SH-SY5Y (cell line): Measurements from ENCODE around the gene GPRIN2.

Source experiments
- GATA2 ChIP-seq: IDR thresholded peaks from 2 replicates; pipeline ENCODE4 v1.6.1; 2011; ENCODE audit warnings: mild to moderate bottlenecking, low read depth, low read length
- GATA3 ChIP-seq: IDR thresholded peaks from 2 replicates; pipeline ENCODE4 v1.6.1; 2011; ENCODE audit warnings: low read depth, mild to moderate bottlenecking, low read length, moderate library complexity

GRCh38 chr10:46528675-46529615 lies 27.5 kb downstream of the GPRIN2 start:
- no peak for TF ChIP-seq GATA2
- TF ChIP-seq GATA3: no peak
